ENCODE measurements around the gene SHB.
"Not testable (repeated sequence)": the region's sequence is repeated elsewhere in the genome, so short reads cannot be mapped to it uniquely, and the experiment has no call there.

SHB gene

GRCh38 chr9:37971691-37972090 is 97.3 kb downstream of the SHB start:
- Mint-ChIP-seq H3K27me3 (peaks cover 4% of the 10 kb centered on the region), H3K9me3 (no peaks in the 10 kb centered on the region)

GRCh38 chr9:37971108-37971459 is 97.9 kb downstream of the SHB start:
- Mint-ChIP-seq H3K9me3 (no peaks in the 10 kb centered on the region), H3K27ac (no peak overlapping the region), H3K4me3 (no peak overlapping the region), H3K36me3 (no peaks in the 10 kb centered on the region), H3K4me1 (no peaks in the 10 kb centered on the region), H3K27me3 (no peaks in the 10 kb centered on the region)
- DNase-seq (ENCODE audit: low spot score in 2 of 2) (no peak), ATAC-seq (ENCODE audit: low read depth) (no peak)

More at GRCh38 chr9:37971691-37972090, 97.3 kb downstream of the SHB start:
- H3K27ac Mint-ChIP-seq: no peak overlapping the region
- no peak overlapping the region for H3K4me3 Mint-ChIP-seq
- H3K4me1 Mint-ChIP-seq: no peaks in the 10 kb centered on the region
- DNase-seq (ENCODE audit: low spot score in 2 of 2) (no peak), ATAC-seq (ENCODE audit: low read depth) (no peak)
- H3K36me3 Mint-ChIP-seq: no peaks in the 10 kb centered on the region

GRCh38 chr9:37970301-37971107 is 98.5 kb downstream of the SHB start:
- no peaks in the 10 kb centered on the region for H3K36me3 Mint-ChIP-seq
- no peaks in the 10 kb centered on the region for H3K4me1 Mint-ChIP-seq
- DNase-seq (ENCODE audit: low spot score in 2 of 2): no peak
- H3K4me3 Mint-ChIP-seq: no peak overlapping the region
- H3K27me3 Mint-ChIP-seq: no peaks in the 10 kb centered on the region
- H3K9me3 Mint-ChIP-seq: no peaks in the 10 kb centered on the region
- no peak for ATAC-seq (ENCODE audit: low read depth)
- no peak overlapping the region for H3K27ac Mint-ChIP-seq

GRCh38 chr9:37969558-37970300 is 99.3 kb downstream of the SHB start:
- no peaks in the 10 kb centered on the region for H3K4me1 Mint-ChIP-seq
- ATAC-seq (ENCODE audit: low read depth): no peak
- no peak overlapping the region for H3K4me3 Mint-ChIP-seq
- H3K9me3 Mint-ChIP-seq: no peaks in the 10 kb centered on the region
- H3K27ac Mint-ChIP-seq: no peak overlapping the region
- no peaks in the 10 kb centered on the region for H3K27me3 Mint-ChIP-seq
- no peak for DNase-seq (ENCODE audit: low spot score in 2 of 2)
- no peaks in the 10 kb centered on the region for H3K36me3 Mint-ChIP-seq

GRCh38 chr9:37969130-37969529 is 99.9 kb downstream of the SHB start:
- ATAC-seq (ENCODE audit: low read depth) (no peak), DNase-seq (ENCODE audit: low spot score in 2 of 2) (no peak)
- H3K27ac Mint-ChIP-seq: no peak overlapping the region
- H3K27me3 Mint-ChIP-seq: no peaks in the 10 kb centered on the region
- H3K9me3 Mint-ChIP-seq: no peaks in the 10 kb centered on the region
- H3K36me3 Mint-ChIP-seq: no peaks in the 10 kb centered on the region
- H3K4me3 Mint-ChIP-seq: no peak overlapping the region
- H3K4me1 Mint-ChIP-seq: no peaks in the 10 kb centered on the region

GRCh38 chr9:37968228-37968701 is 100.8 kb downstream of the SHB start:
- no peak overlapping the region for H3K27ac Mint-ChIP-seq
- no peak for ATAC-seq (ENCODE audit: low read depth)
- DNase-seq (ENCODE audit: low spot score in 2 of 2): no peak
- no peaks in the 10 kb centered on the region for H3K27me3 Mint-ChIP-seq
- no peaks in the 10 kb centered on the region for H3K9me3 Mint-ChIP-seq
- no peak overlapping the region for H3K4me3 Mint-ChIP-seq
- H3K36me3 Mint-ChIP-seq: no peaks in the 10 kb centered on the region
- H3K4me1 Mint-ChIP-seq: no peaks in the 10 kb centered on the region

- no peaks in the 10 kb centered on the region for H3K9me3 Mint-ChIP-seq
- no peak overlapping the region for H3K4me3 Mint-ChIP-seq
- no peaks in the 10 kb centered on the region for H3K4me1 Mint-ChIP-seq
- H3K27ac Mint-ChIP-seq: no peak overlapping the region
- no peaks in the 10 kb centered on the region for H3K36me3 Mint-ChIP-seq
- DNase-seq (ENCODE audit: low spot score in 2 of 2) (no peak), ATAC-seq (ENCODE audit: low read depth) (no peak)
- H3K27me3 Mint-ChIP-seq: no peaks in the 10 kb centered on the region
Observed at GRCh38 chr9:37967761-37968080, 101.3 kb downstream of the SHB start.

GRCh38 chr9:37967014-37967760 is 101.8 kb downstream of the SHB start:
- H3K9me3 Mint-ChIP-seq: no peaks in the 10 kb centered on the region
- no peak for ATAC-seq (ENCODE audit: low read depth)
- DNase-seq (ENCODE audit: low spot score in 2 of 2): no peak

GRCh38 chr9:37966412-37967013 is 102.5 kb downstream of the SHB start:
- ATAC-seq (ENCODE audit: low read depth) (no peak), DNase-seq (ENCODE audit: low spot score in 2 of 2) (no peak)
- Mint-ChIP-seq H3K36me3 (no peaks in the 10 kb centered on the region), H3K27ac (no peak overlapping the region), H3K9me3 (no peaks in the 10 kb centered on the region), H3K27me3 (no peaks in the 10 kb centered on the region), H3K4me3 (no peak overlapping the region), H3K4me1 (no peaks in the 10 kb centered on the region)

More at GRCh38 chr9:37967014-37967760, 101.8 kb downstream of the SHB start:
- no peak overlapping the region for H3K27ac Mint-ChIP-seq
- no peak overlapping the region for H3K4me3 Mint-ChIP-seq
- no peaks in the 10 kb centered on the region for H3K4me1 Mint-ChIP-seq
- H3K27me3 Mint-ChIP-seq: no peaks in the 10 kb centered on the region
- H3K36me3 Mint-ChIP-seq: no peaks in the 10 kb centered on the region

- H3K9me3 Mint-ChIP-seq; ATAC-seq (ENCODE audit: low read depth); H3K4me3 Mint-ChIP-seq; DNase-seq (ENCODE audit: low spot score in 2 of 2); H3K27ac Mint-ChIP-seq; H3K36me3 Mint-ChIP-seq; H3K27me3 Mint-ChIP-seq; H3K4me1 Mint-ChIP-seq: not testable (repeated sequence)
Observed at GRCh38 chr9:37965676-37966345, 103.2 kb downstream of the SHB start.

GRCh38 chr9:37965116-37965515 is 103.9 kb downstream of the SHB start:
- Mint-ChIP-seq H3K36me3 (no peaks in the 10 kb centered on the region), H3K27me3 (no peaks in the 10 kb centered on the region), H3K9me3 (no peaks in the 10 kb centered on the region), H3K4me3 (no peak overlapping the region), H3K27ac (no peak overlapping the region), H3K4me1 (no peaks in the 10 kb centered on the region)
- no peak for ATAC-seq (ENCODE audit: low read depth)
- no peak for DNase-seq (ENCODE audit: low spot score in 2 of 2)

GRCh38 chr9:37964740-37965081 is 104.3 kb downstream of the SHB start:
- no peaks in the 10 kb centered on the region for H3K4me1 Mint-ChIP-seq
- no peaks in the 10 kb centered on the region for H3K27me3 Mint-ChIP-seq
- H3K36me3 Mint-ChIP-seq: no peaks in the 10 kb centered on the region
- no peak overlapping the region for H3K4me3 Mint-ChIP-seq
- H3K27ac Mint-ChIP-seq: no peak overlapping the region
- ATAC-seq (ENCODE audit: low read depth) (no peak), DNase-seq (ENCODE audit: low spot score in 2 of 2) (no peak)
- no peaks in the 10 kb centered on the region for H3K9me3 Mint-ChIP-seq

GRCh38 chr9:37963936-37964739 is 104.9 kb downstream of the SHB start:
- ATAC-seq (ENCODE audit: low read depth) (no peak), DNase-seq (ENCODE audit: low spot score in 2 of 2) (no peak)
- Mint-ChIP-seq H3K27ac (no peak overlapping the region), H3K4me1 (no peaks in the 10 kb centered on the region), H3K4me3 (no peak overlapping the region), H3K9me3 (no peaks in the 10 kb centered on the region), H3K36me3 (no peaks in the 10 kb centered on the region), H3K27me3 (no peaks in the 10 kb centered on the region)
